ENCODE results near the gene SYP. TPM values are rescaled to one million over a fixed set of nuclear protein-coding genes. Genes with fewer than 3 reads are reported as not detected.

Gene SYP
- total and polyA plus RNA-seq, 9 of the 15 experiments (the other 6 are each of a cell fraction or from before 2014, with no cell fraction given): 0.48 to 5.1 (median 2.6) TPM

GRCh38 chrX:49166914-49167739, 32.9 kb downstream of the SYP start (continued):
- TF ChIP-seq PRPF4 (IDR thresholded peaks at IDR 0.05; ENCODE audit: insufficient read depth, low read depth, low read length, poor library complexity, severe bottlenecking) (no peak), ATF6 (CRISPR knock-in tag; IDR thresholded peaks at IDR 0.05) (no peak), ZNF75A (CRISPR knock-in tag; IDR thresholded peaks at IDR 0.05) (no peak), PURB (CRISPR knock-in tag; IDR thresholded peaks at IDR 0.05; ENCODE audit: low read depth) (no peak), ZNF699 (CRISPR knock-in tag; IDR thresholded peaks at IDR 0.05; ENCODE audit: insufficient replicate concordance) (no peak), PKNOX1 (IDR thresholded peaks at IDR 0.05) (no peak; the same call in 1 of the 2 replicates), E2F6 (IDR thresholded peaks at IDR 0.05; ENCODE audit: borderline replicate concordance in 1 of 2, extremely low read depth in 1 of 2, insufficient read depth in 1 of 2, insufficient read length in 1 of 2, low read depth in 1 of 2, low read length in 1 of 2, poor library complexity in 1 of 2, severe bottlenecking in 1 of 2) (no peak), ARID3B (CRISPR knock-in tag; IDR thresholded peaks at IDR 0.05; ENCODE audit: borderline replicate concordance) (no peak), BCL6 (CRISPR knock-in tag; IDR thresholded peaks at IDR 0.05) (no peak), ZC3H11A (IDR thresholded peaks at IDR 0.05; ENCODE audit: low read depth, low read length) (no peak), ZFP1 (CRISPR knock-in tag; IDR thresholded peaks at IDR 0.05) (no peak), POLR2G (IDR thresholded peaks at IDR 0.05; ENCODE audit: low read depth, low read length) (peak; percentile 81), ZNF518B (CRISPR knock-in tag; IDR thresholded peaks at IDR 0.05) (no peak), SIN3A (IDR thresholded peaks at IDR 0.05; ENCODE audit: borderline replicate concordance in 2 of 2, control insufficient read depth in 1 of 2, low read depth in 2 of 2, low read length in 2 of 2) (no peak), RAD51 (IDR thresholded peaks at IDR 0.05; ENCODE audit: borderline replicate concordance, low read depth) (no peak), GABPB1 (CRISPR knock-in tag; IDR thresholded peaks at IDR 0.05) (peak; percentile 44; the same call in 1 of the 2 replicates)
